ENCODE results near the gene AIF1L.

DNA sequence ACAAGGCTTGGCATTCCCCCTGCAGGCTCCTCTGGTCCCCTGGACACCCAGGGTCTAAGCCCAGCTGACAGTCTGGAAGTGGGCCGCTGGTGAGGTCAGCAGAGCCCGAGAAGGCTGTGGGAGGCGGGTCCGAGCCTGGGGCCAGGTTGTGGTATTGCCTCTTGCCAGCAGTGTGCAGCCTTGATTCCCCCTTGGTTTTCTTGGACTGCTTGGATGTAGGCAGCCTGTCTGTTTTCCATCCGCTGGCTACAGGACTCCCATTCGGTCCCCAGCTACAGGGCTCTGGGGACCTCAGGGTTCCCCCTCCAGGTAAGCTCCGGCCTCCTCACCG lies 1.6 kb downstream of the AIF1L start:
- TF ChIP-seq POLR2A (IDR thresholded peaks at IDR 0.05; ENCODE audit: insufficient read depth in 1 of 2, low read depth in 2 of 2, low read length in 2 of 2) (no peak), RAD21 (CRISPR knock-in tag; IDR thresholded peaks at IDR 0.05) (no peak), ZNF766 (CRISPR knock-in tag; IDR thresholded peaks at IDR 0.05; ENCODE audit: borderline replicate concordance) (no peak), NR1H2 (CRISPR knock-in tag; IDR thresholded peaks at IDR 0.05; ENCODE audit: borderline replicate concordance, low read depth) (no peak), HDAC2 (CRISPR knock-in tag; IDR thresholded peaks at IDR 0.05) (no peak), ESRRA (CRISPR knock-in tag; IDR thresholded peaks at IDR 0.05; ENCODE audit: low read depth) (no peak), SP4 (CRISPR knock-in tag; IDR thresholded peaks at IDR 0.05) (no peak), ELF1 (CRISPR knock-in tag; IDR thresholded peaks at IDR 0.05) (no peak), ZNF232 (CRISPR knock-in tag; IDR thresholded peaks at IDR 0.05; ENCODE audit: borderline replicate concordance) (no peak), ZSCAN22 (CRISPR knock-in tag; IDR thresholded peaks at IDR 0.05) (no peak)
